Fibroblast of upper back skin (primary cell): ENCODE data around the gene MTARC2.
"Not testable (repeated sequence)": the region's sequence is repeated elsewhere in the genome, so short reads cannot be mapped to it uniquely, and the experiment has no call there.

Experiments used
- DNase-seq: peaks from one replicate; pipeline ENCODE4 v3.0.0-alpha.2; 2013

The MTARC2 gene

GRCh38 chr1:220748089-220748934 lies at the start of gene MTARC2:
TSS of gene MTARC2 (plus strand) at chr1:220748322. CDS start at chr1:220748532, 210 bp downstream.
- DNase-seq: peak; percentile 55

- no peak for DNase-seq
These were observed 49.5 kb upstream of the MTARC2 start for GRCh38 chr1:220698607-220699016.

GRCh38 chr1:220699044-220699443 lies 49.1 kb upstream of the MTARC2 start:
- DNase-seq: no peak

GRCh38 chr1:220700556-220701179 lies 47.5 kb upstream of the MTARC2 start:
- peak; percentile 11 for DNase-seq

GRCh38 chr1:220701974-220702373 lies 46.1 kb upstream of the MTARC2 start:
- no peak for DNase-seq

GRCh38 chr1:220702733-220703270 lies 45.3 kb upstream of the MTARC2 start:
- DNase-seq: no peak

- DNase-seq: no peak
These were observed 44.8 kb upstream of the MTARC2 start for GRCh38 chr1:220703305-220703704.

DNA sequence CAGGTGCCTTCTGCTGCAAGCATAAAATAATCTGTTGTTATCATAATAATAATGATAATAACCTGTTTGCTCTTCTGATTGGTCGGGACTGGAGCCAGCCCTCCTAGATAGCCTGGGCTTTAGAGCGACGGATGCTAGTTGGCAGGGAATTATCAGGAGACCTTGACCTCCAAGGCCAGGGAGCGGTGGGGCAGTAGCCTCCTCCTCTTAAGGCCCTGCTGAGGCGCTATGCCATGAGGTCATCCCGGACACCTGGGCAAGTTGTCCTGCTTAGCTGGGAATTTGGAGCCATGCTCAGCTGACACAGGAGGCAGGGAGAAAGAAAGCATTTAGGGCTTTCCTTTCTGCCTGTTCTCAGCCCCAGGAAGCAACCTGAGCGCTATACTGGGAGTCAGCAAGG lies 42.3 kb upstream of the MTARC2 start:
- DNase-seq: no peak

- no peak for DNase-seq
These were observed 41.6 kb upstream of the MTARC2 start for GRCh38 chr1:220706480-220706879.

DNA sequence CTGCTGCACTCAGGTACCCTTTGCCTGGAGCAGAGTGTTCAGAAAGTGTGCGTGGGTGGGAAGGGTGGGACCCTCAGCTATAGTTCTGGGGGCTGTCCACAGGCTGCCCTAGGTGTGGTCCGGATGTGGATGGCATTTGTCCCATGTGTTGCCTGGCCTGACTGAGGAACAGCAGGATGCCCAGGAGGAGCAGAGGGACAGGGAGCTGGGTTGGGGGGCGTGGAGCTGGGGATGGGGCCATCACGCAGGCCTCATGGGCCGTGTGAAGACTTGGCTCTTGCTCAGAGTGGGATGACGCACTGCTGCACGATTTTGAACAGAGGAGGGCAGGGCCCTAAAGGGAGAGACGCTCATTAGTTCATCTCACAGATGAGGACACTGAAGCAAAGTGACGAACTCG lies 41.0 kb upstream of the MTARC2 start:
- DNase-seq: no peak

GRCh38 chr1:220708244-220708643 lies 39.9 kb upstream of the MTARC2 start:
- DNase-seq: no peak

DNA sequence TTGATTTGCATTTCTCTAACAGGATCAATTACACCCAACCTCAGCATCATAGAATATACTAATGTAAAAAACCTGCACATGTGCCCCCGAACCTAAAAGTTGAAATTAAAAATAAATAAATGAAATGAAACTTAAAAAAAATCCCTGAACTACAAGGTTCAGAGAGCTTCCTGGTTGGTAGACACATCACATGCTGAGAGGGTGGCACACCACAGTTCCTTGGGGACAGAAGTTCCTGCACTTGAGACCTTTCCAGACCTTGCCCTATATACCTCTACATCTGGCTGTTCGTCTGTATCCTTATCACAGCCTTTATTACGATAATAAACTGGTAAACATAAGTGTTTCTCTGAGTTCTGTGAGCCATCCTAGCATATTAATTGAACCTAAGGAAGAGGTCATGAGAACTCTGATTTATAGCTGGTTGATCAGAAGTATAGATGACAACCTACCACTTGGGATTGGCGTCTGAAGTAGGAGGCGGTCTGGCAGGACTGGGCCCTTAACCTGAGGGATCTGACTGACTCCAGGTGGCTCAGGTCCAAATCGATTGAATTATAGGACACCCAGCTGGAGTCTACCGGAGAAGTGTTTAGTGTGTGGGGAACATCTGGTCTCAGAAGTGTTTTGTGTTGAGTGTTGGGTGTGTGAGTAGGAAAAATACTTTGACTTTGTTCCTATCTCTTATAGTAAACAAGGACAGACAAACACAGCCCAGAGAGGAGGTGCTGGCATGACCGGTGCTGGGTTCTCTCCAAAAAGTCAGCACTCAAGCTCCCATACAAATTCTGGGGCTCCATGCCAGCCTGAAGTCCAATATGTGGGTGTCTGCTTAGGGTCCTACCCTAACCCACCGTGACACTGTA lies 39.0 kb upstream of the MTARC2 start:
- no peak for DNase-seq

- DNase-seq: no peak
These were observed 37.8 kb upstream of the MTARC2 start for GRCh38 chr1:220710333-220710732.

GRCh38 chr1:220711056-220711809 lies 36.9 kb upstream of the MTARC2 start:
- no peak for DNase-seq

GRCh38 chr1:220715986-220716385 lies 32.1 kb upstream of the MTARC2 start:
- not testable (repeated sequence) for DNase-seq

DNA sequence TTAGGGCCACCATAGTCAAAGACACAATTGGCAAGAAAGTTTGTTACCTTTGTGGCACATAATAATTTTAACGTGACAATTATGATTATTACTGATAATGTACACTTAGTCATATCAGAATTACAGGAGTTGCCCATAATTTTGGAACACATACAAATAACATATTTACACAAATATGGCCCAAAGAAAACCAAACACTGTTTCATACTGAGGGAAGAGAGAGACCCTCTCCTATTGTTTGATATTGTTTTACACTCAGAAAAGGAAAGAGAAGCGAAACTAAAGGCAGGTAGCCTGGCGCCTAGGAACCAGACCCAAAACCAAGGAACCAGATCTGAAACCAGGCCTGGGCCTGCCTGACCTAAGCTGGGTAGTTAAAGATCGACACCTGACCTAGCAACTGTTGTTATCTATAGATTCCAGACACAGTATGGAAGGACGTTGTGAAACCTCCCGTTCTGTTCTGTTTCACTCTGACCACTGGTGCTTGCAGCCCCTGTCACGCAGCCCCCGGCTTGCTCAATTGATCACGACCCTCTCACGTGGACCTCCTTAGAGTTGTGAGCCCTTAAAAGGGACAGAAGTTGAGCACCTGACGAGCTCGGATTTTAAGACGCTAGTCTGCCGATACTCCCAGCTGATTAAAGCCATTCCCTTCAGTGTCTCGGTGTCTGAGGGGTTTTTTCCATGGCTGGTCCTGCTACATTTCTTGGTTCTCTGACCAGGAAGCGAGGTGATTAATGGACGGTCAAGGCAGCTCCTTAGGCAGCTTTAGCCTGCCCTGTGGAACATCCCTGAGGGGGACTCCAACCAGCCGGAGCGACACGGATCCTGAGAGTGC lies 30.1 kb upstream of the MTARC2 start:
- no peak for DNase-seq

DNA sequence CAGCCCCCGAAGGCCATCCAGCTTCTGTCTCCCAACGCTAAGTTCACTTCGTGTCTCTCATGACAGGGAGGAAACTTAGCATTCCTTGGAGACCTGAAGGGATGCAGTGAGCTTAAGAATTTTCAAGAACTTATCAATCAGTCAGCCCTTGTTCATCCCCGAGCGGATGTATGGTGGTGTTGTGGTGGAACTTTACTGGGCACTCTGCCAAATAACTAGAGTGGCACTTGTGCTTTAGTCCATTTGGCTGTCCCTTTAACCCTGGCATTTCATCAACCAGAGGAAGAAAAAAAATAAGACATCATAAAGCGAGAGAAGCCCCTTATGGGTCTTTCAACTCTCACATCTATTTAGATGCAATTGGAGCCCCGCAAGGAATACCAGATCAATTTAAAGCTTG lies 26.9 kb upstream of the MTARC2 start:
- DNase-seq: not testable (repeated sequence)

- DNase-seq: no peak
These were observed 21.5 kb upstream of the MTARC2 start for GRCh38 chr1:220726634-220727033.

GRCh38 chr1:220727519-220727918 lies 20.6 kb upstream of the MTARC2 start:
- no peak for DNase-seq

DNA sequence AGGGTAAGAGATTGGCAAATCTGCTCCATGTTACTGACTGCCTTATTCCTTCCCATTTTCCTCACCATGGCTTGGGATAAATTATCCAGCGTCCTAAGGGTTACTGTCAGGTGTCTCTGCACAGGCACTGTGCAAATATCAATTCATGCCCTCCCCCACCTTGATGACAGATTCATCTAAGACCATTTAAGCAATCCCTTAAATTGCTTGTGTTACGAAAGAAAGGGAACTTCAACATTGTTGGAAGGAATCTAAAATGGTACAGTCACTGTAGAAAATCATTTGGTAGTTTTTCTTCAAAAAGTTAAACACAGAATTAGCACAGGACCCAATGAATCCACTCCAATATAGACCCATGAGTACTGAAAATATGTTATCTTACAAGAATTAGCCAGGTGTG lies 17.6 kb upstream of the MTARC2 start:
- DNase-seq: no peak

DNA sequence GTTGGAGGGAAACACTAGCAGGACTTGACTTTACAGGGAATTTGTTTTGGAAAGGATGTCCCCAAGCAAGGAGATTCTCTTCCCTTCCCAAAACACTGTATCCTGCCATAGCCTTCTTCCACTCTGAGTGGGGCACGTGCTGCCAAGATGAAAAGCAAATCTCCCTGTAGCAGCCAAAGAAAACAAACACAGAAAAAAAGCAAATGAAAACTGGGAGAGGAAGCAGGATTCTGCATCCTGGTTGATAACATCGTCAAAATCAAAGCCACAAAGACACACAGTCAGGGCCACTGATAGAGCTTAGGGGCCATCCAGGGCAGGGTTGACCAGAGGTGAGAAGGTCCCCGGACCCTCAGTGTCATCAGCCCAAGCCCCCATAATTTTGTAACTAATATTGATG lies 16.0 kb upstream of the MTARC2 start:
- no peak for DNase-seq
